ENCODE data around the gene CADPS2. TPM values are rescaled to one million over a fixed set of nuclear protein-coding genes. Genes with fewer than 3 reads are reported as not detected.

The CADPS2 gene
- total RNA-seq, 6 experiments from 2014 or later = 7.6 to 14.7 (median 9.4) TPM

GRCh38 chr7:122301858-122302760 is 584.2 kb downstream of the CADPS2 start:
- ATAC-seq (no peak), DNase-seq (no peak)
- Histone ChIP-seq H3K27ac (no peak overlapping the region), H3K4me3 (no peak overlapping the region), H3K36me3 (no peaks in the 10 kb centered on the region), H3K27me3 (peaks cover 32 to 66% of the 10 kb centered on the region in 2 donors), H3K9me3 (no peaks in the 10 kb centered on the region), H3K4me1 (peaks cover 0 to 27% (median 10%) of the 10 kb centered on the region in 4 donors)
- no peak for TF ChIP-seq POLR2A (IDR thresholded peaks at IDR 0.05)
- no peak for TF ChIP-seq CTCF (IDR thresholded peaks at IDR 0.05)
- 17% methylated on average over 13 of the region's 35 CpGs for WGBS (ENCODE audit: insufficient coverage, low coverage, low lambda C conversion rate, missing lambda C conversion rate)
- intact Hi-C loops (cut with DNase I) = no loop called here

GRCh38 chr7:122300956-122301833 is 585.1 kb downstream of the CADPS2 start:
- no peak overlapping the region for H3K4me3 ChIP-seq
- no peaks in the 10 kb centered on the region for H3K9me3 ChIP-seq
- WGBS (ENCODE audit: insufficient coverage, low coverage, low lambda C conversion rate, missing lambda C conversion rate) = 19% methylated on average over 11 of the region's 11 CpGs
- peaks cover 23 to 62% of the 10 kb centered on the region in 2 donors for H3K27me3 ChIP-seq
- intact Hi-C loops (cut with DNase I) = no loop called here
- no peaks in the 10 kb centered on the region for H3K36me3 ChIP-seq
- H3K27ac ChIP-seq = no peak overlapping the region
- H3K4me1 ChIP-seq = peaks cover 0 to 24% (median 10%) of the 10 kb centered on the region in 4 donors
- DNase-seq (no peak), ATAC-seq (no peak)
- TF ChIP-seq POLR2A (IDR thresholded peaks at IDR 0.05) = no peak
- no peak for TF ChIP-seq CTCF (IDR thresholded peaks at IDR 0.05)

GRCh38 chr7:122300211-122300932 is 585.9 kb downstream of the CADPS2 start:
- intact Hi-C loops (cut with DNase I) = no loop called here
- H3K27me3 ChIP-seq = peaks cover 23 to 60% of the 10 kb centered on the region in 2 donors
- no peak overlapping the region for H3K27ac ChIP-seq
- peaks cover 0 to 16% (median 7%) of the 10 kb centered on the region in 4 donors for H3K4me1 ChIP-seq
- 8% methylated on average over 11 of the region's 43 CpGs for WGBS (ENCODE audit: insufficient coverage, low coverage, low lambda C conversion rate, missing lambda C conversion rate)
- no peak for ATAC-seq
- no peak for DNase-seq
- TF ChIP-seq POLR2A (IDR thresholded peaks at IDR 0.05) (no peak), CTCF (IDR thresholded peaks at IDR 0.05) (no peak)
- no peak overlapping the region for H3K4me3 ChIP-seq
- H3K9me3 ChIP-seq = no peaks in the 10 kb centered on the region
- no peaks in the 10 kb centered on the region for H3K36me3 ChIP-seq

- TF ChIP-seq CTCF (IDR thresholded peaks at IDR 0.05) (no peak), POLR2A (IDR thresholded peaks at IDR 0.05) (no peak)
- DNase-seq = no peak
- Histone ChIP-seq H3K27ac (no peak overlapping the region), H3K9me3 (no peaks in the 10 kb centered on the region), H3K36me3 (no peaks in the 10 kb centered on the region), H3K4me3 (no peak overlapping the region), H3K27me3 (peaks cover 23 to 59% of the 10 kb centered on the region in 2 donors), H3K4me1 (peaks cover 0 to 12% (median 4%) of the 10 kb centered on the region in 4 donors)
- 13% methylated on average over 7 of the region's 32 CpGs for WGBS (ENCODE audit: insufficient coverage, low coverage, low lambda C conversion rate, missing lambda C conversion rate)
- intact Hi-C loops (cut with DNase I) = no loop called here
- no peak for ATAC-seq
Observed at GRCh38 chr7:122299624-122300210, 586.5 kb downstream of the CADPS2 start.

All from right lobe of liver (tissue), 6 donors.